Vagina (tissue), 2 donors: ENCODE measurements around the gene GRSF1.

ENCODE experiments used
- CTCF ChIP-seq, 3 experiments: fragments of 450-650 bp in 2 of 3; fragments of 200-600 bp in 1 of 3; sonication (generic) in 1 of 3; IDR thresholded peaks; one replicate each; pipeline ENCODE4 v1.5.1; 2017 to 2019; ENCODE audit warnings: antibody characterized with exemption in 3 of 3, mild to moderate bottlenecking in 2 of 3, moderate library complexity in 2 of 3
- POLR2A ChIP-seq, 2 donors: fragments of 450-650 bp; IDR thresholded peaks; one replicate each; pipeline ENCODE4 v1.6.1; 2017; ENCODE audit warnings: antibody characterized with exemption in 2 of 2, mild to moderate bottlenecking in 2 of 2, moderate library complexity in 2 of 2
- POLR2AphosphoS5 ChIP-seq, 2 donors: sonication (generic); formaldehyde crosslinking; IDR thresholded peaks; one replicate each; pipeline ENCODE4 v1.9.0; 2017; ENCODE audit warnings: antibody characterized with exemption in 2 of 2, mild to moderate bottlenecking in 2 of 2, low read depth in 1 of 2; ENCODE audit not compliant: insufficient read depth in 1 of 2

GRCh38 chr4:70859066-70859465, 19.4 kb upstream of the GRSF1 start:
- no peak for TF ChIP-seq CTCF (IDR thresholded peaks at IDR 0.05)
- no peak for TF ChIP-seq POLR2A (IDR thresholded peaks at IDR 0.05)
- TF ChIP-seq POLR2AphosphoS5 (IDR thresholded peaks at IDR 0.05; ENCODE audit: insufficient read depth in 1 of 2, low read depth in 1 of 2) = no peak
